Measurements from ENCODE around the gene LRRIQ1.

Gene LRRIQ1

DNA sequence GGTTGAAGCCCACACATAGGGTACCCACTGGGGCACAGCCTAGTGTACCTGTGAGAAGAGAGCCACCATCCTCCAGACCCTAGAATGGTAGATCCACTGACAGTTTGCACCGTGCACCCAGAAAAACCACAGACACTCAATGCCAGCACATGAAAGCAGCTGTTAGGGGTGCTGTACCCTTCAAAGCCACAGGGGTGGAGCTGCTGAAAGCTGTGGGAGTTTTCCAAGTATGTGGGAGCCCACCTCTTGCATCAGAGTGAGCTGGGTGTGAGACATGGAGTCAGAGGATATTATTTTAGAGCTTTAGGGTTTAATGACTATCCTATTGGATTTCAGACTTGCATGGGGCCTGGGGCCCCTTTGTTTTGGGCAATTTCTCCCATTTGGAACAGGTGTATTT is 30.5 kb upstream of the LRRIQ1 start:
- TF ChIP-seq EZH2phosphoT487 (IDR thresholded peaks at IDR 0.05; ENCODE audit: borderline replicate concordance, low read length): no peak
- H3K79me2 ChIP-seq (ENCODE audit: control insufficient read depth, low read length): no peaks in the 10 kb centered on the region
- H3K4me2 ChIP-seq (ENCODE audit: low read length): no peak overlapping the region
- H3K27ac ChIP-seq (ENCODE audit: low read depth, low read length): no peak overlapping the region
- H4K20me1 ChIP-seq (ENCODE audit: control insufficient read depth, insufficient read depth, low read depth, low read length): no peaks in the 10 kb centered on the region
- H3K9me3 ChIP-seq (ENCODE audit: control insufficient read depth, insufficient read depth, low read length): no peaks in the 10 kb centered on the region
- H3K4me3 ChIP-seq (ENCODE audit: low read length): no peak overlapping the region
- H3K27me3 ChIP-seq (ENCODE audit: control insufficient read depth, low read length): no peaks in the 10 kb centered on the region
- no peaks in the 10 kb centered on the region for H3K9me2 ChIP-seq (replicated peaks; ENCODE audit: control insufficient read depth, low read length)
- no peaks in the 10 kb centered on the region for H3K36me3 ChIP-seq (ENCODE audit: control insufficient read depth, low read length)
- no peaks in the 10 kb centered on the region for H3K4me1 ChIP-seq (ENCODE audit: control insufficient read depth, low read length)
- no peaks in the 10 kb centered on the region for H3F3A ChIP-seq (ENCODE audit: control insufficient read depth, insufficient read depth)

DNA sequence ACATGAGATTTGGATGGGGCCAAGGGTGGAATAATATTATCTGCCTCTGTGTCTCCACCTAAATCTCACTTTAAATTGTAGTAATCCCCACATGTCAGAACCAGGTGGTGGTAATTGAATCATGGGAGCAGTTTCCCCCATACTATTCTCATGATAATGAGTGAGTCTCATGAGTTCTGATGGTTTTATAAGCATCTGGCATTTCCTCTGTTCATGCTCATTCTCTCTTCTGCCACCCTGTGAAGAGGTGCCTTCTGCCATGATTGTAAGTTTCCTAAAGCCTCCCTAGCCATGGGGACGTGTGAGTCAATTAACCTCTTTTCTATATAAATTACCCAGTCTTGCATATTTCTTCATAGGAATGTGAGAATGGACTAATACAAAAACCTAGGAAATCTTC is 29.9 kb upstream of the LRRIQ1 start:
- Histone ChIP-seq H3K27me3 (ENCODE audit: control insufficient read depth, low read length) (no peaks in the 10 kb centered on the region), H3K79me2 (ENCODE audit: control insufficient read depth, low read length) (no peaks in the 10 kb centered on the region), H3K9me3 (ENCODE audit: control insufficient read depth, insufficient read depth, low read length) (no peaks in the 10 kb centered on the region), H3K4me3 (ENCODE audit: low read length) (no peak overlapping the region), H3F3A (ENCODE audit: control insufficient read depth, insufficient read depth) (no peaks in the 10 kb centered on the region), H3K4me1 (ENCODE audit: control insufficient read depth, low read length) (peaks cover 5% of the 10 kb centered on the region; the same call in 1 of the 2 replicates), H3K27ac (ENCODE audit: low read depth, low read length) (no peak overlapping the region), H3K36me3 (ENCODE audit: control insufficient read depth, low read length) (no peaks in the 10 kb centered on the region), H4K20me1 (ENCODE audit: control insufficient read depth, insufficient read depth, low read depth, low read length) (no peaks in the 10 kb centered on the region), H3K9me2 (replicated peaks; ENCODE audit: control insufficient read depth, low read length) (no peaks in the 10 kb centered on the region), H3K4me2 (ENCODE audit: low read length) (no peak overlapping the region)
- TF ChIP-seq, protein P1, sequence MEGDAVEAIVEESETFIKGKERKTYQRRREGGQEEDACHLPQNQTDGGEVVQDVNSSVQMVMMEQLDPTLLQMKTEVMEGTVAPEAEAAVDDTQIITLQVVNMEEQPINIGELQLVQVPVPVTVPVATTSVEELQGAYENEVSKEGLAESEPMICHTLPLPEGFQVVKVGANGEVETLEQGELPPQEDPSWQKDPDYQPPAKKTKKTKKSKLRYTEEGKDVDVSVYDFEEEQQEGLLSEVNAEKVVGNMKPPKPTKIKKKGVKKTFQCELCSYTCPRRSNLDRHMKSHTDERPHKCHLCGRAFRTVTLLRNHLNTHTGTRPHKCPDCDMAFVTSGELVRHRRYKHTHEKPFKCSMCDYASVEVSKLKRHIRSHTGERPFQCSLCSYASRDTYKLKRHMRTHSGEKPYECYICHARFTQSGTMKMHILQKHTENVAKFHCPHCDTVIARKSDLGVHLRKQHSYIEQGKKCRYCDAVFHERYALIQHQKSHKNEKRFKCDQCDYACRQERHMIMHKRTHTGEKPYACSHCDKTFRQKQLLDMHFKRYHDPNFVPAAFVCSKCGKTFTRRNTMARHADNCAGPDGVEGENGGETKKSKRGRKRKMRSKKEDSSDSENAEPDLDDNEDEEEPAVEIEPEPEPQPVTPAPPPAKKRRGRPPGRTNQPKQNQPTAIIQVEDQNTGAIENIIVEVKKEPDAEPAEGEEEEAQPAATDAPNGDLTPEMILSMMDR (IDR thresholded peaks at IDR 0.05; ENCODE audit: low read depth, low read length, poor library complexity, severe bottlenecking): no peak
- TF ChIP-seq EZH2phosphoT487 (IDR thresholded peaks at IDR 0.05; ENCODE audit: borderline replicate concordance, low read length): no peak

DNA sequence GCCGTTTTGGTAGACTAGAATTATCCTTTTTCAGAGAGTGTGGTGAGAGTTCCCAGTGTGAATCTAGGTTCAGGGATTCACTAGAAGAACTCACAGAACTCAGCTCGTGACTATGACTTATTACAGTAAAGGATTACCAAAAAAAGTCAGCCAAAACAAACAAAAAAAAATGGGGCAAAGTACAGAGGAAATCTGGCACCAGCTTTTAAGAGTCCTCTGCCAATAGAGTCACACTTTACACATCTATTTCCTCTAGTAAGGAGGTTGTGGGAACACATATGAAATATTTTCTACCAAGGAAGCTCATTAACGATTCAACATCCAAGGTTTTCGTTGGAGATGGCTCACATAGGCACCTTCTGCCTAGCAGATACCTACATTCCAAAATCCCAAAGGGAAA is 28.3 kb upstream of the LRRIQ1 start:
- no peak for TF ChIP-seq EZH2phosphoT487 (IDR thresholded peaks at IDR 0.05; ENCODE audit: borderline replicate concordance, low read length)
- TF ChIP-seq, protein P1 (IDR thresholded peaks at IDR 0.05; ENCODE audit: low read depth, low read length, poor library complexity, severe bottlenecking): no peak
- H3K4me2 ChIP-seq (ENCODE audit: low read length): no peak overlapping the region
- H3K4me1 ChIP-seq (ENCODE audit: control insufficient read depth, low read length): peaks cover 10% of the 10 kb centered on the region
- no peaks in the 10 kb centered on the region for H3K79me2 ChIP-seq (ENCODE audit: control insufficient read depth, low read length)
- H3K27me3 ChIP-seq (ENCODE audit: control insufficient read depth, low read length): no peaks in the 10 kb centered on the region
- no peaks in the 10 kb centered on the region for H3F3A ChIP-seq (ENCODE audit: control insufficient read depth, insufficient read depth)
- no peak overlapping the region for H3K27ac ChIP-seq (ENCODE audit: low read depth, low read length)
- H3K9me3 ChIP-seq (ENCODE audit: control insufficient read depth, insufficient read depth, low read length): peaks cover 5% of the 10 kb centered on the region
- no peaks in the 10 kb centered on the region for H4K20me1 ChIP-seq (ENCODE audit: control insufficient read depth, insufficient read depth, low read depth, low read length)
- no peak overlapping the region for H3K4me3 ChIP-seq (ENCODE audit: low read length)
- no peaks in the 10 kb centered on the region for H3K9me2 ChIP-seq (replicated peaks; ENCODE audit: control insufficient read depth, low read length)
- H3K36me3 ChIP-seq (ENCODE audit: control insufficient read depth, low read length): no peaks in the 10 kb centered on the region

DNA sequence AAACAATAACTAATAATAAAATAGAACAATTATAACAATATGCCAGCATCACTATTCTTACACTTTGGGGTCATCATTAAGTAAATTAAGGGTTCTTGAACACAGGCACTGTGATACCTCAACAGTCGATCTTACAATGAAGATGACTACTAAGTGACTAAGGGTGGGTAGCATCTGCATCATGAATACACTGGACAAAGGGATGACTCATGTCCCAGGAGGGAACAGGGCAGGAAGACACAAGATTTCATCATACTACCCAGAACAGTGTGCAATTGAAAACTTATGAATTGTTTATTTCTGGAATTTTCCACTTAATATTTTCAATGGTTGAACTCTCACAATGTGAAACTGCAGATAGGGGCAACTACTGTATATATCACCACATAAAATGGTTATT is 19.7 kb upstream of the LRRIQ1 start:
- H4K20me1 ChIP-seq (ENCODE audit: control insufficient read depth, insufficient read depth, low read depth, low read length): no peaks in the 10 kb centered on the region
- H3K79me2 ChIP-seq (ENCODE audit: control insufficient read depth, low read length): no peaks in the 10 kb centered on the region
- no peak overlapping the region for H3K4me3 ChIP-seq (ENCODE audit: low read length)
- H3K36me3 ChIP-seq (ENCODE audit: control insufficient read depth, low read length): no peaks in the 10 kb centered on the region
- H3F3A ChIP-seq (ENCODE audit: control insufficient read depth, insufficient read depth): no peaks in the 10 kb centered on the region
- no peak overlapping the region for H3K27ac ChIP-seq (ENCODE audit: low read depth, low read length)
- H3K4me2 ChIP-seq (ENCODE audit: low read length): no peak overlapping the region
- no peaks in the 10 kb centered on the region for H3K9me2 ChIP-seq (replicated peaks; ENCODE audit: control insufficient read depth, low read length)
- no peaks in the 10 kb centered on the region for H3K27me3 ChIP-seq (ENCODE audit: control insufficient read depth, low read length)
- TF ChIP-seq EZH2phosphoT487 (IDR thresholded peaks at IDR 0.05; ENCODE audit: borderline replicate concordance, low read length): no peak
- TF ChIP-seq, protein P1 (IDR thresholded peaks at IDR 0.05; ENCODE audit: low read depth, low read length, poor library complexity, severe bottlenecking): no peak
- H3K4me1 ChIP-seq (ENCODE audit: control insufficient read depth, low read length): peaks cover 5% of the 10 kb centered on the region
- H3K9me3 ChIP-seq (ENCODE audit: control insufficient read depth, insufficient read depth, low read length): peaks cover 5% of the 10 kb centered on the region
